GM11168 (cell line): ENCODE data around the gene MUC13.
"Not testable (repeated sequence)": the region's sequence is repeated elsewhere in the genome, so short reads cannot be mapped to it uniquely, and the experiment has no call there.

ENCODE experiments used
- in situ Hi-C: fragments of 300-500 bp; cut with MboI; formaldehyde crosslinking; loops from one replicate; pipeline ENCODE4 v1.12.0; 2022; ENCODE audit warnings: low sequenced_read_pairs; ENCODE audit not compliant: unreplicated experiment

MUC13 gene

GRCh38 chr3:124934577-124934976 is at the start of gene MUC13:
Gene MUC13 (minus strand): TSS chr3:124934751. CDS start chr3:124934712, 39 bp downstream.
- in situ Hi-C loops, result no loop called here

GRCh38 chr3:124982855-124983254 is 48.3 kb upstream of the MUC13 start:
- in situ Hi-C loops, result loop anchor here (25.0 kb wide), 1 partner anchor 454 kb away; no protein-coding TSS in a partner anchor

DNA sequence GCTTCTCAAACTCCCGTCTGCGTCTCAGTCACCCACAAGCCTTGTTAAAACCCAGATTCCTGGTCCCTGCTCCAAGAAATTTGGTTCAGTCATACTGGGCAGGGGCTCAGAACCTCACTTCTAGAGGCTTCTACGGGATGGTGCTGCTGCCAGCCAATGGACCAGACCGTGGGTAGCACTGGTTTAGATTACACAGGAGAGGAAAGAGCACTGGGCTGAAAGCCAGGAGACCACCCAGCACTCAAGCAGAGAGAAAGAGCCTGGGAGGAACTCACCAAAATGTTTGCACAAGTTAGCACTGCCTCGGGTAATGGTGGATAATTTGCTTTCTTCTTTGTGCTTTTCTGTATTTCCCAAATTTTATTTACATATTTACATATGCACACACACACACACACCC is 46.9 kb upstream of the MUC13 start:
- in situ Hi-C loops, result loop anchor here (25.0 kb wide), 1 partner anchor 456 kb away; no protein-coding TSS in a partner anchor

DNA sequence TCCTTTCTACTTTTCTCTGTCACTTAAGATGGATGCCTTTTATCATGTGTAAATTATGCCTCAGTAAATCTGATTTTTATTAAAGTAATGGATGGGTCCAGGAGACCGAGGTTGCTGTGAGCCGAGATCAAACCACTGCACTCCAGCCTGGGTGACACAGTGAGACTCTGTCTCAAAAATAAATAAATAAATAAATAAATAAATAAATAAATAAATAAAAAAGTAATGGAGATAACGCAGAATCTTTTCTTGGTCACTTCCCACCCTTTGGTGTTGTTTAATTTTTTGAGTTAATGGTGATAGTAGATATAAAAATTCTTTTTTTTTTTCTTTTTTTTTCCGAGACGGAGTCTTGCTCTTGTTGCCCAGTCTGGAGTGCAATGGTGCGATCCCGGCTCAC is 44.1 kb upstream of the MUC13 start:
- in situ Hi-C loops, result loop anchor here (25.0 kb wide), 1 partner anchor 459 kb away; no protein-coding TSS in a partner anchor

DNA sequence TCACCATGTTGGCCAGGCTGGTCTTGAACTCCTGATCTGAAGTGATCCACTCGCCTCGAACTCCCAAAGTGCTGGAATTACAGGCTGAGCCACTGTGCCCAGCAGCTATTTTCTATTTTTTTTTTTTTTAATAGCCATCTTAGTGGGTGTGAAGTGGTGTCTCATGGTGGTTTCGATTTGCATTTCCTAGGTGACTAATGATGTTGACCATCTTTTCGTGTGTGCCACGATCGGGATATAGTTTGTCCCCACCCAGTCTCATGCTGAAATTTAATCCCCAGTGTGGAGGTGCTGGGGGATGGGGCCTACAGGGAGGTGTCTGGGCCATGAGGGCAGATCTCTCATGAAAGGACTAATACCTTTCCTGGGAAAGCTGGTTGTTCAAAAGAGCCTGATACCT is 41.8 kb upstream of the MUC13 start:
- in situ Hi-C loops, result loop anchor here (25.0 kb wide), 1 partner anchor 461 kb away; no protein-coding TSS in a partner anchor

DNA sequence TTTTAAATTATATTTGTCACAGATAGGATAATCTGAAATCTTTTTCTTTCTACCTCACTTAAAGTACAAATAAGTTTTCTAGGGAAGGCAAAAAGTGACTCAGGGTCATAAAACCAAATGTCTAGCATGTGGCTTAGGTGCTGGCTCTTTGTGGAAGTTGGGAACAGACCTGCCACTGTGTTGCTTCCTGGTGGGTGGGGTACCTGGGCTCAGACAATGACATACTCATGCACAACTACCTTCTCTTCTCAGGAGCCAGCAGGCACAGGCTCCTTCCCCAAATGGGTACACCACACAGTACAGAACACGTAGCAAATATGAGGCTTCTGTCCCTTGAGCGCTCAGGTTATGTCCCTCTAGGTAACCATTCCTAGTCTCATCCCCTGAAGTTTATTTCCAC is 40.1 kb upstream of the MUC13 start:
- in situ Hi-C loops, result loop anchor here (25.0 kb wide), 1 partner anchor 463 kb away; no protein-coding TSS in a partner anchor

DNA sequence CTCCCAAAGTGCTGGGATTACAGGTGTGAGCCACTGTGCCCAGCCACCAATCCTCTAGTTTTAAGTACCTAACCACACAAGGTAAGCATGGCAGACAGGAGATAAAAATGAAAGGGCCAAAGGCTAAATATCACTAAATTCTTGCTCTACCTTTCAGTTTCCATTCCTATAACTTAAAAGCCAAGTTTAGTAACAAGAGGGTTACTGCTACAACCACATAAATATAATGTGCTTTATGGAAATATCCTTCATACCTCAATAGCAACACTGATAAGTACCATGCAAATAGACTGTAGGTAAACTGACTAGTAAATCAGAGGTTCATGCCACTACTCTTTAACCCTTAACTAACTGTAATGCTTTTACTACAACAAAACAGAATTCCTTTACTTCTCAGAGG is 38.7 kb upstream of the MUC13 start:
- in situ Hi-C loops, result no loop called here

- in situ Hi-C loops, result no loop called here
Measured at GRCh38 chr3:124972457-124972856, 37.9 kb upstream of the MUC13 start.

GRCh38 chr3:124969963-124970722 is 35.6 kb upstream of the MUC13 start:
- in situ Hi-C loops, result no loop called here

- in situ Hi-C loops, result no loop called here
Measured at GRCh38 chr3:124969190-124969589, 34.6 kb upstream of the MUC13 start.

- in situ Hi-C loops, result no loop called here
Measured at GRCh38 chr3:124967964-124968363, 33.4 kb upstream of the MUC13 start.

DNA sequence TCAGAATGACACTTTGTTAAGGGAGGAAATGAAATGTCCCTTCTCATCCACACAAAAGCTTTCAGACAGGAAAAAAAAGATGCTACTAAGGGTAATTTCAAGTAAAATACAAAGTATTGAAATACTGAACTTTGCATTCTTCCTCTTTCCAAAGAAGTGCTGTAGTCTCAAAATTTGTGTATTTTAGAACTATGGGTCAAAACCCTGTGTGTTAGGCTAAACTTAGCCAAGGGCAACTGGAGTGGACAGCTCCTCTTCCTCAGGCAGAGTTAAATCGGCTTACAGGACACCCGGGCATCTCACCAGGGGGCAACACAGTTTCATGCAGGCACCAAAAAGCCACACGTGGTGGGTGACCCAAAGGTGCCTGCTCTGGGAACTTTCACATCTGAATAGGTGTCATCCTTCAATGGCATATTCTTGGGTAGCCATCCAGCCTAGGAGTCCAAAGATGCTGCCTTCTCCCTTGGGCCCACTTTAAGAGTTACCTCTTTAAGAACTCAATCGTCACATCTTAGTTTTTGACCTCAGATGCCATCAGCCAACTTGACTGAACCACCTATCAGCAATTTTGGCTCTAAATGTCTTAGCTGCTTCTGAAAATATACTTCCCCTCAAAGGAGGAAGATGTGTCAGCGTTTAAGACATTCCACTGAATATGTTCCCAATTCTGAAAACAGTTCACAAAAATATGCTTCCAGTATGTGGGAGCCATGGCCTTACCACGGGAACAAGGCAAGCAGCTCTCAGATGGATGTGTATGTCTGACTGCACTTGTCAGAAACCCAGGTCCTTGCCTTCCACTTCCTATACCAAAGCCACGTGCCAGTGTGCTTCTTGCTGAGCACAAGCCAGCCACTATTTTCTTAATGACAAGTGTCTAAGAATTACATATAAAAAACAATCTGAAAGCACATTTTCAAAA is 32.2 kb upstream of the MUC13 start:
- in situ Hi-C loops, result no loop called here

DNA sequence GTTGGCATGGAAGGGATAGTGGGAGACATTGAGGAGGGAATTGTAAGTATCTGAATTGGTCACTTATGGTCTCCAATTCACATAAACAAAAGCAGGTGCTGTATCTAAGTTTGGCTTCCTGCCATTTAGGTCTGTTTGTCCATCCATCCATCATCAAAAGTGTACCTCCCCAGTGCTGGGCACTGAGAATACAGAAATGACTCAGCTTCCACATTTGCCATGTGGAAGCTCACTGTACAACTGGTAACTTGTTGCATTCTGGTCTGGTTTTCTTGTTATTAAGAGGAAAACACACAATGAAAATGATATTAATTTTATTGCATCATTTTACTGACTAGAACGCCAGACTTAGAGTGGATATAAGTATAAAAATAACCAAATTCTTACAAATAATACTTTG is 30.9 kb upstream of the MUC13 start:
- in situ Hi-C loops, result no loop called here

DNA sequence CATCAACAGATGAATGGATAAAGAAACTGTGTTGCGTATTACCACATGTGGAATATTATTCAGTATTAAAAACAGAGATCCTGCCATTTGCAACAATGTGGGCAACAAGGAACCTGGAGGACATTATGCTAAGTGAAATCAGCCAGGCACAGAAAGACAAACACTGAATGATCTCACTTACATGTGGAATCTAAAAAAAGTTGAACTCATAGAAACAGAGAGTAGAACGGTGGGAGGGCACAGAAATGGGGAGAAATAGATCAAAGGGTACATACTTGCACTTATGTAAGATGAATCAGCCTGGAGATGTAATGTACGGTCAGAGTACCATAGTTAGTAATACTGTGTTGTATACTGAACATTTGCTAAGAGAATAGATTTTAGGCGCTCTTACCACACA is 29.8 kb upstream of the MUC13 start:
- in situ Hi-C loops, result no loop called here

GRCh38 chr3:124963755-124964154 is 29.2 kb upstream of the MUC13 start:
- in situ Hi-C loops, result no loop called here

DNA sequence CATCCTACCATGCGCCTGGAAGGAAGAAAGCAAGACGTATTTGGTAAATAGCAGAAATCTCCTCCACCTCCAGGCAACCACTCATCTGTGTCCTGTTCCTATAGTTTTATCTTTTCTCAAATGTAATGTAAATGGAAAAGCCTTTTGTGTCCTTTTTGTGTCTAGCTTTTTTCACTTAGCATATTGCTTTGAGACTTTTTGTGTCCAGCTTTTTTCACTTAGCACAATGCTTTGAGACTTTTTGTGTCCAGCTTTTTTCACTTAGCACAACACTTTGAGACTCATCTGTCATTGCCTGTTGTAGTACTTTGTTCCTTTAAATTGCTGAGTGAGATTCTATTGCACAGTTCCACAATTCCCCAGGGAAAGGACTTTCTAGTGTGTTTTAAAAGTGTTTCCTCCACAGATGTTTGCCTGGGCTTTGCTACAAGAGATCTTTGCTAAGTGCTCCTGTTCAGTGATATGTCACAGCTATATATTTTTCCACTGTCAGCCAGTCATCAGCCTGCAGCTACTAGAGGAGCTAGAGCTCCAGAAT is 27.9 kb upstream of the MUC13 start:
- in situ Hi-C loops, result no loop called here

- in situ Hi-C loops, result no loop called here
Measured at GRCh38 chr3:124960698-124961097, 26.1 kb upstream of the MUC13 start.

- in situ Hi-C loops, result no loop called here
Measured at GRCh38 chr3:124960105-124960504, 25.6 kb upstream of the MUC13 start.

DNA sequence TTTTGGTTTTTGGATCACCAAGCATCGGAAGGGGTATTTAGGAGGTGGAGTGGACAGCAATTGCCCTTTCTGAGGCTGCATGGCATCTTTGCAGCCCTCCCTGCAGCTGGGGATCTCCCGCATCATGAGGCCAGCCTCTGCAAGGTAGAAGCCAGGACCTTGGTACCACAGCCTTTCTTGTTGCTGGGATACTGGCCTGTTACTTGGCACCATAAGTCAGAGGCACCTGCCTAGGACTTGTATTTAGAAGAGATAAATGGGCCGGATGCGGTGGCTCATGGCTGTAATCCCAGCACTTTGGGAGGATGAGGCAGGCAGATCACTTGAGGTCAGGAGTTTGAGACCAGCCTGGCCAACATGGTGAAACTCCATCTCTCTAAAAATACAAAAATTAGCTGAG is 23.4 kb upstream of the MUC13 start:
- in situ Hi-C loops, result not testable (repeated sequence)

- in situ Hi-C loops, result no loop called here
Measured at GRCh38 chr3:124952282-124952855, 17.8 kb upstream of the MUC13 start.
